ENCODE data around the gene SOHLH2. TPM values are rescaled to one million over a fixed set of nuclear protein-coding genes. Genes with fewer than 3 reads are reported as not detected.

SOHLH2 gene, protein sequence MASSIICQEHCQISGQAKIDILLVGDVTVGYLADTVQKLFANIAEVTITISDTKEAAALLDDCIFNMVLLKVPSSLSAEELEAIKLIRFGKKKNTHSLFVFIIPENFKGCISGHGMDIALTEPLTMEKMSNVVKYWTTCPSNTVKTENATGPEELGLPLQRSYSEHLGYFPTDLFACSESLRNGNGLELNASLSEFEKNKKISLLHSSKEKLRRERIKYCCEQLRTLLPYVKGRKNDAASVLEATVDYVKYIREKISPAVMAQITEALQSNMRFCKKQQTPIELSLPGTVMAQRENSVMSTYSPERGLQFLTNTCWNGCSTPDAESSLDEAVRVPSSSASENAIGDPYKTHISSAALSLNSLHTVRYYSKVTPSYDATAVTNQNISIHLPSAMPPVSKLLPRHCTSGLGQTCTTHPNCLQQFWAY
- not detected in 2 replicates for total RNA-seq (2014; rRNA removed; shearing (Covaris generic))

GRCh38 chr13:36214163-36214921 lies at the start of gene SOHLH2:
SOHLH2 (minus strand) TSS chr13:36214556; CDS start chr13:36214526, 30 bp downstream.
- DNase-seq (ENCODE audit: low spot score) = no peak

DNA sequence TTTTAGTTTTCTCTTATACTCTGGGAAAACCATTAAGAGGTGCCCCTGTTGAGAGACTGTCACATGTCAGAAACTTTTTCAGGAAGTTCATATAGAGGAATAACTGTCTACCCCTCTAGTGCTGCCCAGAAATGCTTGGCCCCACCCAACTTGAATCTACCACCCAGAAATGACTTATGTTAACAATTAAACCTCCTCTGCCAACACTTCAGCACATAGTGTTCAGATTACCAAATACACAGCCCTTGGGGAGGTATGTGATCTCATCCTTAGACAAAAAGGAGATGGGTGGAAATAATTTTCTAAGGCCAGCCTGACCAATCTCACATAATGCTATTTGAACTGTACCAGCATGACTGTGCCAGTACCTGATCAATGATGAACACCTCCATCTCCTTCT lies 47.6 kb upstream of the SOHLH2 start:
- DNase-seq (ENCODE audit: low spot score) = no peak

DNA sequence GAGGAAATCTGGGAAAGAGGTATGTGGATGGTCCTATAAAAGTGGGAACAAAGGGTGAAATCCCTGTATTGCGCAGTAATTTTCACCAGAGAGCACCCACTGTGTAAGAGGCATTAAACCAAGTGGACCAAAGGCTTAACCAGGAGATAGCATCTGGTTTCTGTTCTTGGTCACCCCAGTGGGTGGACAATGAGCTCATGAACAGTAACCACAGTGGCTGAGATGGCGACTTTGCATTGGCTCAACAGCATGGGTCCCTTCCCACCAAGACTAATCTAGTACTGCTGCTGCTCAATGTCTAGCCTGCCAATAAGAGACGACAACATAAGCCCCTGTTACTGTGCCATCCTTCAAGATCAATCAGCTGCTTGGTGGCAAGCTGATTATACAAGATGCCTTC lies 46.7 kb upstream of the SOHLH2 start:
- no peak for DNase-seq (ENCODE audit: low spot score)

DNA sequence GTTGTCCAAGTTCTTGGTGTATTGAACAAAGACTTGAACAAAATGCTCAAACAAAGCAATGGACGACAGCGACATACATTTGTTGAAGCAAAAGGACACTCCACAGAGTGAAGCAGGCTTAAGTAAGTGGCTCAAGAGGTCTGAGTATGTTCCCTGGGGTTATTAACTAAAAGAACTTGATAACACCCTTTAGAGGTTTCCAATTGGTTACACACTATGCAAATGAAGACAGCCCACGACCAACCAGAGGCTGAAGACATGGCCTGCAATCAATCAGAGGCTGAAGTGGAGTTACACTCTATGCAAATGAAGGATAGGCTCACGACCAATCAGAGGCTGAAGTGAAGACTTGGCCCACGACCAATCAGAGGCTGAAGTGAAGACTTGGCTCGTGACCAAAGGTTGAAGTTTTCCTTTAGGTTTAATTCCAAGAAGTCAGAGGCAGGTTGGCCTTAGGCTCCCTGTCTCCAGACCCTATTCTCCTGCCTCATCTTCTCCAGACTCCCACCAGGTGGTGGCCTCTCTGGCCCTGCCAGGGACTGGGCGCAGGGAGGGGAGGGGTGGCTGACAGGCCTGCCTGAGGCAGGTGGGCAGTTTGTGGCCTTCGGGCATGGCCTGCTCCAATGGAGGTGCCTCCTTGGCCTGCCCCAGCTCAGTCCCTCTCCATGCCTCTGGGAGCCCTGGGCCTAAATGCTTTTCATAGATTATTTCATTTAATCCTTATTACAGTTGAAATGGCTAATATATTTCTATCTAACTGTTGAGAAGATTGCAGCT lies 45.2 kb upstream of the SOHLH2 start:
- no peak for DNase-seq (ENCODE audit: low spot score)

- DNase-seq (ENCODE audit: low spot score) = no peak
These were observed 44.5 kb upstream of the SOHLH2 start for GRCh38 chr13:36258831-36259230.

DNA sequence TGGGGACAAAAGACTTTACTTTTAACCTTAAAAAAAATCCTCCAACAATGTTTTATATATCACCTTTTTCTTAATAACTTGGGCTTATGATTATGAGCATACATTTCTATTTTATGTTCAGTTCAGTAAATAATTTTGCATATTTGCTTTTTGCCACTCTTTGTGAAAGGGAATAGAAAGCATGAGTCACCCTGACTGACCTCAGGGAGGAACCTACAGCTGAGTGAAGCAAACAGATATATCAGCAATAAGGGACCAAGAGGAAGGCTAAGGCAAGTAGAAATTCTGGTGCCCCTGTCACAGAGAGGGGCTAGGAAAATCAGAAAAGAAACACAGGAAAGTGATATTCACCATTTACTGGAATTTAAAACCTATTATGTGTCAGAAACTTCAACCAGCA lies 37.2 kb upstream of the SOHLH2 start:
- no peak for DNase-seq (ENCODE audit: low spot score)

- DNase-seq (ENCODE audit: low spot score) = no peak
These were observed 36.7 kb upstream of the SOHLH2 start for GRCh38 chr13:36251017-36251416.

DNA sequence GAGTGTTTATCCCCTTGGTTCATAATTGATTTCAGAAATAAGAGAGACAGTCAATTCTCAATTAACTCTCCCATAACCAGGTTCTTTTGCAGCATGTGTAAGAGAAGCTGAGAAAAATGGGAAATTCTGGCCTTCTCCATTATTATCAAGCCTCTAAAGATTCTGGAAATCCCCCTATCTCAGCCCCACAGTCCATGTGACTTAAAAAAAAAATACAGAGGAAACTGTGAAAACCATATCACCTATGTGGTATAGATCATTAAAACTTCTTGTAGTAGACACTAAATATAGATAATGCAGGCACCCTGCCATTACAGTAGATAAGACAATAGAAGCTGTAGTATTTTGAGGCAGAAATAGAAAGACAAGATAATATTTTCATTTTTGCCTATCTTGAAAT lies 34.3 kb upstream of the SOHLH2 start:
- no peak for DNase-seq (ENCODE audit: low spot score)

DNA sequence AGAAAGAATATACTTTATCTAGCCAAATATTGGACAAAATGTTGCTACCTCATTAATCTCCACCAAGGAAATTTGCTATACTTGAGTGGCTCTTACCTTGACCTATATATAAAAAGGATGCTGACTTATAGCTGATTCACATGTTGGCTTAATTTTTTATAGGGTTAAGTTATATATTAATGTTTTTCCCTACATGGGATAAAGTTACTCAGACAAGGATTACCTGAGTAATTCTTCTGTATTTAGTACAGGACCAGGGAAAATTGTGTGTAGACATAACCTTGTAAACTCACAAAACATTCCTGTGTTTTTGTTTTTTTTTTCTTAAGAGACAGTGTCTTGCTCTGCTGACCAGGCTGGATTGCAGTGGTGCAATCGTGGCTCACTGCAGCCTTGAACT lies 30.6 kb upstream of the SOHLH2 start:
- DNase-seq (ENCODE audit: low spot score) = no peak

DNA sequence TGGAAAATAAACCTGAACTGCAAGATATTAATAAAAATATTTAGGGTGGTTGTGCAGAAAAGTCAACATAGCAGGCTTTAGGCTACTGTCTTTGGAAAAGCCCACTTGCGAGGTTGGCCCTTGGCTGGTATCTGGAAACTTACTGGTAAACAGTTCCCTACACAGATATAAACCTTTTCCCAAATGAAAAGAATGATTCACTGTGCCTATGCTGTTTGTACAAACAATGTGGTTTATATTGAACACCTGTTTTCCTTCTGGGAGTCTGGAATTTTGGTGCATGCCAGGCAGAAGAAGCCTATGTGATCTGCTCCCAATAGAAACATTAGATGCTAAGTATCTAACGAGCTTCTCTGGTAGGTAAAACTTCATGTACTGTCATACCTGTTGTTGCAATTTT lies 29.7 kb upstream of the SOHLH2 start:
- no peak for DNase-seq (ENCODE audit: low spot score)

- DNase-seq (ENCODE audit: low spot score) = no peak
These were observed 28.4 kb upstream of the SOHLH2 start for GRCh38 chr13:36242761-36243160.

- no peak for DNase-seq (ENCODE audit: low spot score)
These were observed 16.9 kb upstream of the SOHLH2 start for GRCh38 chr13:36231236-36231635.

- no peak for DNase-seq (ENCODE audit: low spot score)
These were observed 10.4 kb upstream of the SOHLH2 start for GRCh38 chr13:36224730-36225129.

DNA sequence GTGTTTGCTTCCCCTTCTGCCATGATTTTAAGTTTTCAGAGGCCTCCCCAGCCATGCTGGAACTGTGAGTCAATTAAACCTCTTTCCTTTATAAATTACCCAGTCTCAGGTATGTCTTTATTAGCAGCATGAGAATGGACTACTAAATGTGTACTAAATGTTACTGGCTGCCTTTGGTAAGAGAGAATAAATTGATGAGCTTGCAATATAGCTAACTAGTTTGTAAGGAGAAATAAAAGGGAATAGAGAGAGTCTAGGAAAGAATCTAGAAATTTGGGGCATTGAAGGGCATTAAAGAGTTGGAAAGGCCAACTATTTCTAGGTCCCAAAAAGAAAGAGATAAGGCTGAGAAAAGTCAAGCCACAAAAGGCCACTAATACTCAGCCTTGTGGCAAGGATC lies 5.5 kb upstream of the SOHLH2 start:
- DNase-seq (ENCODE audit: low spot score) = no peak

GRCh38 chr13:36217456-36217855 lies 3.1 kb upstream of the SOHLH2 start:
- no peak for DNase-seq (ENCODE audit: low spot score)

DNA sequence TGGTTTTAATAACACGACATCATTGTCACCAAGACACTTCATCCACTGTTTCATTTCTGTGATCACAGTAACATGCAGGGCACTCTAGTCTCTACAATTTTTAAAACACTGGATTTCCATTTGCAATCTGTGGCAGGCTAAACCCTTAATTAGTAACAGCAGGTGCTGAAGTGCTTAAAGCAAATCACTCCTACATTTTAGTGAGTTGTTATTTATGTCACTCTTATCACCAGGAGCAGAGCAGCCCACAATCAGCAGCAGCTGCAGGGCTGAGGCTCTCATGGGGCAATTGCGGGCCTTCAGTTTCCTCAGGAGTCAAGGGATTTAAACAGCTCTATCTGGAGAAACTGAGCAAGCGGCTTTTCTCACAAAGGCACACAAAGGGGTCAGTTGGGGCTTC lies 1.6 kb downstream of the SOHLH2 start:
- DNase-seq (ENCODE audit: low spot score) = no peak

- no peak for DNase-seq (ENCODE audit: low spot score)
These were observed 2.8 kb downstream of the SOHLH2 start for GRCh38 chr13:36211567-36211966.

- DNase-seq (ENCODE audit: low spot score) = no peak
These were observed 3.6 kb downstream of the SOHLH2 start for GRCh38 chr13:36210738-36211137.

DNA sequence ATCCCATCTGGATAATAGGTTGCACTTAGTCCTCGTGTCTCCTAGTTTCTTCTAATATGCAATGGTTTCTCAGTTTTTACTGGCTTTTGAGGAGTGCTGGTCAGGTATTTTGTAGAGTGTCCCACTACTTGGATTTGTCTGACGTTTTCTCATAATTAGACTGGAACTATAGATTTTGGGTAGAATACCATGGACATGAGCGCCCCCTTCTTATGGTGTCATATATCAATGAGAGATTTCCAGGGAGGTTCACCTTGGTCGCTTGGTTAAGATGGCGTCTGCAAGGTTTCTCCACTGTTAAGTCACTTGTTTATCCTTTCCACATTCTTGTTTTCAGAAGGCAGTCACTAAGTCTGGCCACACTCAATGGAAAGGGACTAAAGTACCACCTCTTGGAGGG lies 6.7 kb downstream of the SOHLH2 start:
- DNase-seq (ENCODE audit: low spot score) = peak; percentile 23

- no peak for DNase-seq (ENCODE audit: low spot score)
These were observed 21.1 kb downstream of the SOHLH2 start for GRCh38 chr13:36193151-36193855.

- no peak for DNase-seq (ENCODE audit: low spot score)
These were observed 22.2 kb downstream of the SOHLH2 start for GRCh38 chr13:36192166-36192565.

DNA sequence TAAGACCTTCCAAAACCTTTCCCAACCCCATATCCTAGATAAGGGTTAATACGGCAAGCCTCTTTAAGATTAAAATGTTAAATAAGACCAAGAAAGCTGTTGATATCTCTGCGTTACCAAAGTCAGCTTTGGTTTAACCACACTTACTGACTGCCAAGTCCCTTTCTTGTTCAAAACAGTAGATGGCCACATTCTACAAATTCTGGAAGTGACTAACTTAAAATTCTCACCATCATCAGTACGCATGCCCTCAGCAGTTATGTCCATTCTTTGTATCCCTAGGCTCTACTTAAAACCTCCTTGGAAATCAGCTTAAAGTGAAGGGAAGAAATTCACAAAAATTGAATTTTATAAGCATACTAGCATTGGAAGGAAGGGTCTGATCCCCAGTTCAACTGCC lies 23.6 kb downstream of the SOHLH2 start:
- DNase-seq (ENCODE audit: low spot score) = no peak

Measured in HT-29 (cell line).